Central memory CD4-positive, alpha-beta T cell (primary cell): Measurements from ENCODE around the gene RHOA.
"Not testable (repeated sequence)": the region's sequence is repeated elsewhere in the genome, so short reads cannot be mapped to it uniquely, and the experiment has no call there.

Source experiments
- DNase-seq: peaks from one replicate; pipeline ENCODE4 v3.0.0; 2022

The RHOA gene

DNA sequence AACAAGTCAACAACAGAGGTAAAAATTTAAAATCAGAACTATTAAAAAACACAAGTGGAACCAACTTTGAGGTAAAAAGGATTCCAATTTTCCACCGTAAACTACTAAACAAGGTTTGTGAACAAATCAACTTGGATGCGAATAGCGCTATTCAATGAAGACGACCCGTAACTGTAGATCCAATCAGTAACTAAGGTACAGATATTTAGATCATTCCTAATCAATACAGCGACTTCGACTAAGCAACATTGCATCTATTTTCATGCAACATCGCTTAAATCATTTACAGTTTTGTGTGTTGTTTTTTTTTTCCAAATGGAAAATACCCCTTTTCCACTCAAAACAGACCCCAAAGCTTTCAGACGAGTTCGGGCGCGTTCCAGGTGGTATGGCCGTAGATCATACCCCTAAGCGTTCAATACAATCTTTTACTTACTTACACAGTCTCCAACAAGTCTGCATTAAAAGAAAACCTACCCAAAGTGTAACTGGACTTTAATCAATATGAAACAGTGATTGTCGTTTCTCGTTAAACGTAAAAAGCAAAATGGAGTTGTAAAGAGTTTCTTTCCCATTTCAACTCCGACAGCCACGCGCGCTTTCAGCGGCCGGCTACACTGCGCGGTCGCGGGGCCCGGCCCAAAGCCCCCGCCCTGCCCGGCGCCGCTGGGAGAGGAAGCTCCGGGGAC lies 786 bp downstream of the RHOA start:
- DNase-seq, result no peak

DNA sequence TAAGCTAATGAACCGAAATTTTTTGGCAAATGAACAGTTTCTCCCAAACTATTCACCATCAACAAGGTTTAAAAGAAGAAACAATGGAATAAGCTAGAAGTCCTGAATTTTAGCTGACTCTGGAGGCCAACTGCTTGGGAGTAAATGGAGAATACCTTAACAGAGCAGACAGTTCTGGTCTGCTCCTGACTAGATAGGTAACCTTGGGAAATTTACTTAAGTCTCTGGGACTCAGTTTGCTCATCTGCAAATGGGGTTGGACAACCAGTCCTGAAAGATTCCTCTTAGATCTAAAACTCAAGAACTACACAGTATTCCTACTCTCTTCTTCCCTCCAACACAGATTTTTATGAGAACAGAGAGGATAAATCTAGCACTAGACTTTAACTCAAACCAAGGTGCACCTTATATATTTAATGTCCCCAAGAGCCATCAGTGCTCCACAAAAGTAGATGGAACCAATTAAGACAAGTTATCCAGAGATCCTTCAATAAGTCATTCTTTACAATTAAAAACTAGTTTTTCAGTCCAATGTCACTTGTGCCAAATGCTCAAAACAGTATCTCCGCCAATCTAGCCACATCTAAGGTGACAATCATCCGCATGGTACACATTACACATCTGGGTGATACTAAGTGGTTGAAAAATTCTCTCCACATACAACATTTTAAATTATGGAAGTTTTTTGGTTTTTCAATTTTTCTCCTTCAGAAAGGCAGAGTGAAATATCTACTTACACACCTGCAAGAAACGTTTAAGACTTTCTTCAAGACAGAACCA lies 1.5 kb downstream of the RHOA start:
- peak; percentile 27 for DNase-seq

DNA sequence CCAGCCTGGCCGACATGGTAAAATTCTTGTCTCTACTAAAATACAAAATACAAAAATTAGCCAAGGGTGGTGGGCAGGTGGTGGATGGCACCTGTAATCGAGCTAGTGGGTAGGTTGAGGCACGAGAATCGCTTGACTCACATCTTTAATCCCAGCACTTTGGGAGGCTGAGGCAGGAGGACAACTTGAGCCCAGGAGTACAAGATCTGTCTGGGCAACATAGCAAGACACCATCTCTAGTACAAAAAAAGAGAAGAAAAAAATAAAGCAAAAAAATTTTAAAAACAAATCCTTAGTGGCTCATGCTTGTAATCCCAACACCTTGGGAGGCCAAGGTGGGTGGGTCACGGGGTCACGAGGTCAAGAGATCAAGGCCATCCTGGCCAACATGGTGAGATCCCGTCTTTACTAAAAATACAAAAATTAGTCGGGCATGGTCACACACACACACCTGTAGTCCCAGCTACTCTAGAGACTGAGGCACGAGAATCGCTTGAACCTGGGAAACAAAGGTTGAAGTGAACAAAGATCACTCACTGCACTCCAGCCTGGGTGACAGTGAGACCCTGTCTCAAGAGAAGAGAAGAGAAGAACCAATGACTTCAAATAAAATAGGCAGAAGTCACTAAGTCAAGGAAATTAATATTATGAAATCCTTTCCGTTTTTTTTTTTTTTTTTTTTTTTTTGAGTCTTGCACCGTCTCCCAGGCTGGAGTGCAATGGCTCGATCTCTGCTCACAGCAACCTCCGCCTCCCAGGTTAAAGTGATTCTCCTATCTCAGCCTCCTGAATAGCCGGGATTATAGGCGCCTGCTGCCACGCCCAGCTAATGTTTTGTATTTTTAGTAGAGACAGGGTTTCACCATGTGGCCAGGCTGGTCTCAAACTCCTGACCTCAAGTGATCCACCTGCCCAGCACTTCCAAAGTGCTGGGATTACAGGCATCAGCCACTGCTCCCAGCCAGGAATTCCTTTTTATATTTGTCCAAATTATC lies 4.9 kb downstream of the RHOA start:
- no peak for DNase-seq

DNA sequence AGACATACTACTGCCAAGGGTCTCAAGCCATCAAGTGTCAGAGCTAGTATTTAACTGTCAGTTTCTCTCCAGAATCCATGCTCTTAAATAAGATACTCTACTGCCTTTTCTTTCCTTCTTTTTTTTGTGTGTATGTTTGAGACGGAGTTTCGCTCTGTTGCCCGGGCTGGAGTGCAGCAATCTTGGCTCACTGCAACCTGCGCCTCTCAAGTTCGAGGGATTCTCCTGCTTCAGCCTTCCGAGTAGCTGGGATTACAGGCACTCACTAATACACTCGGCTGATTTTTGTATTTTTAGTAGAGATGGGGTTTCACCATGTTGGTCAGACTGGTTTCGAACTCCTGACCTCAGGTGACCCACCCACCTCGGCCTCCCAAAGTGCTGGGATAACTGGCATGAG lies 6.2 kb downstream of the RHOA start:
- not testable (repeated sequence) for DNase-seq

DNA sequence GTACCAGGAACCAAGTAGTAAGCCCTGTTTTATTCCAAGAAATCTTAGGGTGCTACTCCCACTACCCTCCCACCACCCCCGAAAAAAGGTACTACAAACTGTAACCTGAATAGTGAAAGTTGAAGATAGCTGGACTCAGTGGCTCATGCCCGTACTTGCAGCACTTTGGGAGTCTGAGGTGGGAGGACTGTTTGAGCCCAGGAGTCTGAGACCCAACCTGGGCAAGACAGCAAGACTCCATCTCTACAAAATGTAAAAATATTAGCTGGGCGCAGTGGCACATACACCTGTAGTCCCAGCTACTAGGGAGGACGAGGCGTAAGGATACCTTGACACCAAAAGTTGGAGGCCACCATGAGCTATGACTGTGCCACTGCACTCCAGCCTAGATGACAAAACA lies 7.9 kb downstream of the RHOA start:
- DNase-seq, result no peak

DNA sequence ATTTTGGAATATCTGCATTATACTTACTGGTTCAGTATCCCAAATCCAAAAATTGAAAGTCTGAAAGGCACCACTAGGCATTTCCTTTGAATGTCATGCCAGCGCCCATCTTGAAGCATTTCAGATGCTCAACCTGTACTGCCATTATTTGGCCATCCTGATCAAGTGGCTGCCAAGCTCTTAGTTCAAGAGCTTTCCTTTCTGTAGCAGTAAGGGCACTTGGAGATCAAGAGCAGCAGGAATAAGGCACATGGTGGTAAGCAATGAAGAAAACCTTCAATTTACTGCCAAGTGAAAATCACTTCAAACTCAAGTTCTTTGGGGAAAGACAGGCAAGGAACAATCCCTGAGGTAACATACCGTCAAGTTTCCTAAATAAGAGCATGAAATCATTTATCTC lies 10.0 kb downstream of the RHOA start:
- no peak for DNase-seq

DNA sequence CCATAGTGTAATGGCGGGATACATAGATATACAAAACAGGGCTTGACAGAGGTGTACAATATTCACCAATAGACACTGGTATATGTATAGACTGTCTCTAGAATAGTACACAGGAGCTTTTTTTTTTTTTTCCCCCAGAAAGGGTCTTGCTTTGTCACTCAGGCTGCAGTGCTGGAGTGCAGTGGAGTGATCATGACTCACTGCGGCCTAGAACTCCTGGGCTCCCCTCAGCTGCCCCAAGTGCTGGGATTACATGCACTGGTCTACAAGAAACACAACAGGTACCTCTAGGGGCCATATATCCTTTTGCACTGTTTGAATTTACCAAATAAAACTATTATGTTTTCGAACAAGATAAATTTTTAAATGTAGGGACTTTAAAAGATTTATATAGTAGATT lies 12.3 kb downstream of the RHOA start:
- DNase-seq, result no peak

DNA sequence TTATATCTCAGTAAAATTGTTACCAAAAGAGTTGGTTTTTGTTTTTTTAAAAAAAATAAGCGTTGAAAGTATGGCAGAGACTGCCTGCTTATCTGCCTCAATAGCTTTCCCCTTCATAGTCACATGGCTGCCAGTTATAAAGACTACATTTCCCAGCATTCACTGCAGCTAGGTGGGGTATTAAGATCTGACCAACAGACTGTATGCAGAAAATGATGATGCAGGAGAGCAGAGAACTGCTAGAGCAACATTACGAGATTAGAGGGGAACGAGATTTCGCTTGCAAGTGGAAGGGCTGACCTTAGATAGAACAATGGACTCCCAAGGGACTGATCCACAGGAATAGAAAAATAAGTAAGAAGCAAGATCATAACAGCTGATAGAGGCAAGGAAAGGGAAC lies 14.3 kb downstream of the RHOA start:
- DNase-seq, result no peak

DNA sequence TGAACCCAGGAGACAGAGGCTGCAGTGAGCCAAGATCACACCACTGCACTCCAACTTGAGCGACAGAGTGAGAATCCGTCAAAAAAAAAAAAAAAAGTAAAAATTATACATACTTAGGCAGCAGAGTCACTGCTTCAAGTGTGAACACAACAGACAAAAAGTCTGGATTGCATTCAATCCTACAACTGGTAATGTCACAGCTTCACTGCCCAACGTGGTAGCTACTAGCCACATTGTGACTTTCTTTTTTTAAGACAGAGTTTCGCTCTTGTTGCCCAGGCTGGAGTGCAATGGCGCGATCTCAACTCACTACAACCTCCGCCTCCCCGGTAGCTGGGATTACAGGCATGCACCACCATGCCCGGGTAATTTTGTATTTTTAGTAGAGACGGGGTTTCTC lies 20.5 kb downstream of the RHOA start:
- DNase-seq, result not testable (repeated sequence)

DNA sequence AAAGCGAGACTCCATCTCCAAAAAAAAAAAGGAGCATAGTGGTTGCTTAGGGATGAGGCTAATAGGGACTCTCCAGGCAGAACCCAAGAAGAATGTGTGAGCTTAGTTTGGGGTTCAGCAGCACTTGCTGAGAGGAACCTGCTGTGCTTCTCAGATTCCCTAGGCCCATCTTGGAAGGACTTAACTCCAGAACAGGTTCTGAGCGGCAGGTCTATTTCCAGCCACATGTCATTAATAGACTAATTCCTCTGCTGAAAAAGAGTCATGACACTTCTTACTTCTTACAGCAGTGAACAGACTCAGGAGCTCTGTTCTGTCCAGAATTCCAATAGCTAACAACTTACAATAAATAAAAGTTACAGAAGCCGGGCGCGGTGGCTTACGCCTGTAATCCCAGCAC lies 22.5 kb downstream of the RHOA start:
- DNase-seq, result no peak

DNA sequence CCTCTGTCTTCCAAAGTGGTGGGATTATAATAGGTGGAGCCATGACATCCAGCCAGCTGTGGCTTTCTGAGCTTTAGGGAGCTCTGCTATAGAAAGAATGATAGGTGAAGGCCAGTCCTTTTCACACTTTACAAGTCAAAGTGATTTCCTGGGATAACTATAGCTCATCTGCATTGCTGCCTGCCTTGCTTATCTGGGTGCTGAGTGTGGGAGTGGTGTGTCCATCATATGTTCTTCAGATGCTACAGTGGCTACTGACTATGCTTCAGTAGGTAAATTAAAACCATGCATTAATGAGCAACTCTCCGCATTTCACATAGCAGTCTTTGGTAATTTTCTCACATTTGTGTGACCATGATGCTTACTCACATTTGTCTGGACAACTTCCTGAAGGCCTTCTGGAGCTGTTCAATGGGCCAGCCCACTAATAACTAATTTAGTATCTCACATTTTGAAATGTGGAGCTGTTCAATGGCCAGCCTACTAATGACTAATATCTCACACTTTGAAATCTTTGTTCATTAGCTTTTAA lies 23.4 kb downstream of the RHOA start:
- no peak for DNase-seq

DNA sequence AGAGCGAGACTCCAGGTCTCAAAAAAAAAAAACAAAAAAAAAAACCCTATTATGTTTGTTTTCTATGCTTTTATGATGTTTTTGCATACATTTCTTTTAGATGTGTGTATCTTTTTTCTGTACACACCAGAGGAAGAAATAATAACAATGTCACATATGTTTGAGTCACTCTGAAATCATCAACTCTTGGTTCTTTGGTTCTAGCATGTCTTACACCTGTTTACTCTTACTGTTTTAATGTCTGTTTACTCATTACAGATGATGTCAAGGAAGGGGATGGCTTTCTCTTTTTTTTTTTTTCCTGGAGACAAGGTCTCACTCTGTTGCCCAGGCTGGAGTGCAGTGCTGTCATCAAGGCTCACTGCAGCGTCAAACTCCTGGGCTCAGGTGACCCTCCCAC lies 24.1 kb downstream of the RHOA start:
- DNase-seq, result no peak

DNA sequence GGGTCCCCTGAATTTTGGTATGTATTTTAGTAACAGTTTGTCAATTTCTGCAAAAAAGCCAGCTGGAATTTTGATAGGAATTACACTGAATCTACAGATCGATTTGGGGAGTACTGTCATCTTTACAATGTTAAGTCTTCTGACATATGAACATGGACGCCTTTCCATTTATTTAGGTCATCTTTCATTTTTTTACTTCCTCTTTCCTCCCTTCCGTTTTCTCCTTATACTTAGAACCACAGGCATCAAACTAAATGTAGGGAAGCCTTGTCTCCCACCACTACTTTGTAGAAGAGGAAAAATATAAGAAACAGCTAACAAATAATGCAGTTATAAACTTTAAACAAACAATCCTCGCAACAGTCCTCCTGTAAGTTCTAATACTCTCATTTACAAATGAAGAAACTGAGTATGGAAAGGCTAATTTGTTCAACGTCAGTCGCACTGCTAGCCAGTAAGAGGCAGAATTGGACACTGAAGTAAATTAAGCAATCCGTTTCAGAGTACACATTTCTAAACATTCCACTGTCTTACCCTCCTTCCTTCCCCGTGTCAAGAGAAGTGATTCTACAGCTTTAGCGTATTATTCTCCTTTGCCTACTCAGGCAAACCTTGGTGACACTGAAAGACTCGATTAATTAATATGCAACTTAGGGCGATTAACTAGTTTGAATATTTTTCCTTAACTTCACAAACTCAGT lies 25.6 kb downstream of the RHOA start:
- DNase-seq, result no peak

DNA sequence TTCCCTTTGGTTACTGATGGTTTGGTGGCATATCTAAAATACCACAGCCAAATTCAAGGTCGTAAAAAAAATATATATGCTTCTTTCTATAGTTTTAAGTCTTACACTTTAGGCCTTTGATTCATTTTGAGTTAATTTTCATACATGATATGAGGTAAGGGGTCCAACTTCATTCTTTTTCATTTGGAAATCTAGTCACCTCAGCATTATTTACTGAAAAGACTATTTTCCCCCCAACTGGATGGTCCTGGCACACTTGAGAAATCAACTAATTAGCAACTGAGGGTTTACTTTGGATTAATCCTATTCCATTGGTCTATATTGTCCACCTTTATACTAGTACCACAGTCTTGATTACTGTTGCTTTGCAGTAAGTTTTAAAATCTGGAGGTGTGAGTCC lies 26.2 kb downstream of the RHOA start:
- DNase-seq, result no peak

DNA sequence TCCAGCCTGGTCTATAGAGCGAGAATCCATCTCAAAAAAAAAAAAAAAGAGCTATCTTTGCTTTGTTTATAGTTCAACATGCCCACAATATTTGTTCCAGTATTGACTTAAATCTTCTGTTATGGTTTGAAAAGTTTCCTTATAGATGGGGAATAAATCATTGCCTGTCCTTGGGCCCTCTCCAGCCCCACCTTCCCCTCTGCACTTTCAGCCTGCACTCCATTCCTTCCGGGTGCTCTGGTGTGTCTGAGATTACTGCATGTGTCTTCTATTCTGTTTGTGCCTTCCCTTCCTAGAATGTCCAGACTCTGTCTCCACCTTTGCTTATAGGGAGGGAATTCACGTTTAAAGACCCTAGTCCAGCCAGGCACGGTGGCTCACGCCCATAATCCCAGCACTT lies 28.4 kb downstream of the RHOA start:
- DNase-seq, result no peak

DNA sequence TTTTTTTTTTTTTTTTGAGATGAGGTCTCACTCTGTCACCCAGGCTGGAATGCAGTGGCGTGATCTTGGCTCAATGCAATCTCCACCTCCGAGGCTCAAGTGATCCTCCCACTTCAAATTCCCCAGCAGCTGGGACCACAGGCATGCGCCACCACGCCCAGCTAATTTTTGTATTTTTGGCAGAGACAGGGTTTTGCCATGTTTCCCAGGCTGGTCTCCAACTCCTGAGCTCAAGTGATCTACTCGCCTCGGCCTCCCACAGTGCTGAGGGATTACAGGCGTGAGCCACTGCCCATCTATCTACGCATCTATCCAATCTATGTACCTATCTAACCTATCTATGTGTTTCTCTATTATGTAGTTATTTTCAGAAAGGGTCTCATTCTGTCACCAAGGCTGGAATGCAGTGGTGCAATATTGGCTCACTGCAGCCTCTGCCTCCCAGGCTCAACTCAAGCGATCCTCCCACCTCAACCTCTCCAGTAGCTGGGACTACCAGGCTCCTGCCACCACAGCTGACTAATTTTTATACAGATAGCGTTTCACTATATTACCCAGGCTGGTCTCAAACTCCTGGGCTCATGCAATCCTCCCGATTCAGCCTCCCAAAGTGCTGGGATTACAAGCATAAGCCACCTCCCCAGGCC lies 33.4 kb downstream of the RHOA start:
- DNase-seq, result no peak

DNA sequence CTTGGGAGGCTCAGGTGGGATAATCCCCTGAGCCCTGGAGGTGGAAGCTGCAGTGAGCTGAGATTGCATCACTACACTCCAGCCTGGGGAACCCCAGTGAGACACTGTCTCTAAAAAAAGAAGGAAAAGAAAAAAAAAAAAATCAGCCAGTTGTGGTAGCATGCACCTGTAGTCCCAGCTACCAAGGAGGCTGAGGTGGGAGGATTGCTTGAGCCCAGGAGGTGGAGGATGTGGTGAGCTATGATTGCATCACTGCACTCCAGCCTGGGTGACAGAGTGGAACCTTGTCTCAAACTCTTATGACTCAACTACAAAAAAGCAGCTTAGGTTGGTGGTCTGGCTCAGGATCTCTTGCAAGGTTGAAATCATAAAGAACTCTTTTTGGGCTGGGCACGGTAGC lies 34.3 kb downstream of the RHOA start:
- DNase-seq, result peak; percentile 5

DNA sequence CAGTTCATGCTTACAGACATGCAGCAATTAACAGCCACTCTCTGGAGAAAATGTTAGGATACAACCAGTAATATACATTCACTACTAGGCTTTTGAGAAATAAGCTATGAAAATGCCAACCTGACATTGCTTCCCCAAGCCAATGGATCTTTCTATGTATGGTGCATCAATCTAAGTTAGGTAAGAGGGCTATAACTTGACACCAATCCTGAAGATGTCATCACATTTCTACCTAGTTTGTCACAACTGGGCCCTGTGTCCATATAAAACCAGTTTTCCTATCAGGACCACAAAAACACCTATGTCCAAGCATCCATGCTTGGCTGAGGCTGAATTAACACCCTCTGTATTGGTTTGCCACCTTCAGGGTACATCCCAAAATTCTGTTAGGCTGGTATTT lies 39.8 kb downstream of the RHOA start:
- no peak for DNase-seq

DNA sequence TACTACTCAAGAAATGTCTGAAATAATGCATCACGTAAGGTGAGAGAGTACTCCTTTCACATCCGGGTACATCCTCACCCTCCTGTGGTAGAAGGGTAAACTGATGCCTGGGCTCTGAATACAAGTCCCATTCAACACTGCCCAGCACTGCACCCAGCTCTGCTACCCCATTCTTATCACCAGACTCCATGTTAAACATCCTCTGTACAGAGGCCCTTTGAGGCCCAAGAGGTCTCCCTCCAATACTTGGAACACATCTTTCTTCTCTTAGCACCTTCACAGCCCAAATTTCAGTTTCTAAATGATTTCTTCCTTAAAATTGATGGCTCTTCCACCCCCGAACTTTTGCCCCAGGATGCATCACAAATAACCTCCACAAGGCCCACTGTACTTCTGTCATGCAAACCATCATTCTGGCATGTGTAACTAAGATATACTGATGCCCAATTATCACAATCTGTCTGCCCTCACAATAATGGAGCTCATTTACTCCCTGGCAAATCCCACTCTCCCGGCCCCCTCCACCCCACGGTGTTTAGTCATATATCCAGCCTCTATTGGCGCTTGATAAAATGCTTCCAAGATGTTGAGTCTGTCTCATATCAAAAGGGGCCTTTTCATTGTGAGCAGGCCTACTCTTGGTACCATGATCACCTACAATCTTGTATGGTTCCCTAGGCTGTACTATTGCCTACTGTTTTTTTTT lies 41.0 kb downstream of the RHOA start:
- DNase-seq, result no peak

DNA sequence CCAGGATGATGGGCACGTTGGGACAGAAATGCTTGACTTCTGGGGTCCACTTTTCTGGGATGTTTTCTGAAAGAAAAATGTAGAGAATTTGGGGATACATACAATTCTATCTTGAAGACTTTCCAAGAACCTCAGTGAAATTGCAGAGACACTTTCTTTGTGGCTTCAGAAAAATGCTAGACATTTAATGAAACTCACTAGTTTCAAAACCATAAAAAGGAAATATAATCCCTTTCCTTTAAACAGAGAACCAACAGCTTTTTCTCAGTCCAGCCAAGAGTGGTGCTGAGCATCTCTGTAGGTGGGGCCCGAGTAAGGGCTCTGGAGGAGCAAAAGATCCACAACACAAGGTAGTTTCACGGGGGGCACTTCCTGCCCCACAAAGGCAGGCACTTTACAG lies 49.2 kb downstream of the RHOA start:
- no peak for DNase-seq

DNA sequence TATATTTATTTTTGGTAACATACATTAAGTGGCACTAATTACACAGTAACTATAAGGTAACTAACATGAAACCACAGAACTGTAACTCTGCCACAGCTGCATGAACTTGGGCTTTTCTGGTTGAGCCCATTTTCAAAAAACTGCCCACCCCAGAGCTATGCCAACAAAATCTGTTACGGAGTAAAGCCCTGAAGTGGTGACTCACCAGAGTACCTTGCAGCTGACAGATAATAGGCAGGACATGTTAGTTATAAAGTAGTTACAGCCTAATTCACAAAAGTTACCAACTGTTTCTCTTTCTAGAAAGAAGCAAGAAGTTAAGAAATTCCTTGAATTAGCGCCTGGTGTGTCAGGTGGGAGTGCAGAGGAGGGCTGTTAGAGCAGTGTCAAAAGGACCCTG lies 52.2 kb downstream of the RHOA start:
- DNase-seq, result no peak
